Esophagus squamous epithelium (tissue), 5 donors: ENCODE data around the gene FGA. TPM values are rescaled to one million over a fixed set of nuclear protein-coding genes. Genes with fewer than 3 reads are reported as not detected.

Experiments
- DNase-seq: peaks from one replicate; lab custom pipeline; 2025; lab: John Stamatoyannopoulos, UW
- H3K27ac ChIP-seq, 4 donors: fragments of 200-600 bp; sonication (generic); one replicate each; pipeline ENCODE4 v1.5.1; 2016 to 2019; ENCODE audit warnings: mild to moderate bottlenecking in 1 of 4
- H3K27me3 ChIP-seq, 4 donors: fragments of 200-600 bp; sonication (generic); 1 replicate in 3 of 4; 2 replicates in 1 of 4; pipeline versions ENCODE4 v1.5.1 to v1.6.0; 2017 to 2021; ENCODE audit warnings: antibody characterized with exemption in 1 of 4
- H3K36me3 ChIP-seq, 3 donors: fragments of 200-600 bp; sonication (generic); one replicate each; pipeline ENCODE4 v1.5.1; 2016 to 2019
- H3K4me1 ChIP-seq, 3 donors: fragments of 200-600 bp; sonication (generic); one replicate each; pipeline ENCODE4 v1.5.1; 2017 to 2019
- H3K4me3 ChIP-seq, 4 donors: fragments of 200-600 bp; sonication (generic); 1 replicate in 3 of 4; 2 replicates in 1 of 4; pipeline ENCODE4 v1.5.1; 2016 to 2019; ENCODE audit warnings: mild to moderate bottlenecking in 2 of 4, moderate library complexity in 1 of 4
- H3K9me3 ChIP-seq, 3 donors: fragments of 200-600 bp; sonication (generic); one replicate each; pipeline ENCODE4 v1.5.1; 2016 to 2019
- POLR2A ChIP-seq, 4 donors: fragments of 450-650 bp; IDR thresholded peaks; one replicate each; pipeline ENCODE4 v1.6.1; 2017; ENCODE audit warnings: antibody characterized with exemption in 4 of 4, mild to moderate bottlenecking in 4 of 4, moderate library complexity in 3 of 4
- WGBS, 2 donors: methylation state at CpG; one replicate each; pipeline ENCODE4 v1.1.5; 2018; 5-methylcytosine and 5-hydroxymethylcytosine counted together
- intact Hi-C: fragments of 100-400 bp; cut with DNase I; formaldehyde crosslinking; loops from one replicate; pipeline ENCODE4 v1.15.0; 2022
- total RNA-seq, 4 donors: library from RNA; depleted of rRNA; stranded (reverse); fragments of >200 nt; gene quantifications; one replicate each; pipeline ENCODE4 v1.1.0, GENCODE V29; 2016
- TF ChIP-seq, protein P1 (sequence below), 6 experiments: fragments of 450-650 bp in 4 of 6; fragments of 200-600 bp in 2 of 6; sonication (generic) in 2 of 6; IDR thresholded peaks; one replicate each; pipeline ENCODE4 v1.5.1; 2016 to 2019; ENCODE audit warnings: antibody characterized with exemption in 6 of 6, mild to moderate bottlenecking in 4 of 6, moderate library complexity in 4 of 6
- donor health status: DM: yes; HTN: yes; CAD: no.

Gene FGA
- total RNA-seq, 4 donors from 2014 or later = not detected

DNA sequence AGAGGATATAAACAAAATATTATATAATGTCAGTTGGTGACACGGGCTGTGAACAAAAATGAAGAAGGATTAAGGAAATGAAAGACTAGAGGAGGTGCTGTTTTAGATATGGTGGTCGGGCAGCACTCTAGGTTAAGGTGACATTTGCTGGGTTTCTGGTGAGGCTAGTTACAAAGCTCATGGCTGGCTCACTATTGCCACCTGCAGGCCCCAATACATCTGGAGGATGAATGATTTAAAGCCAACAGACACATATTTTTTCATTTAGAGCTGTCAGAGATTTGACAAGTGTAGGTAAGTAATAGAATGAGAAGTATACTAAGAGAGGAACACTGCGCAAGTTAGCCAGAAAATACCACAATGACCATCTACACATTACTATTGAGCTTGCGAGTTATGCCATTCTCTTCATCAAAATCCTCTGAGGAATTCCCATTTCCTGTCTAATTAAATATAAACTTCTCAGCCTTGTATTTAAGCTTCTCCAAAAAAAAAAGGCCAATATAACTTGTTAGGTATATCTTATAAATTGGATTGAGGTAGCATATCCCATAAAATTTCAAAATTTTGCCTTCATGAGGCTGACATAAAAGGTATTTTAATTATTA lies 28.3 kb upstream of the FGA start:
- Histone ChIP-seq H3K27ac (no peak overlapping the region), H3K36me3 (no peaks in the 10 kb centered on the region), H3K4me1 (no peaks in the 10 kb centered on the region), H3K4me3 (no peak overlapping the region), H3K9me3 (no peaks in the 10 kb centered on the region), H3K27me3 (no peaks in the 10 kb centered on the region)
- TF ChIP-seq, protein P1, sequence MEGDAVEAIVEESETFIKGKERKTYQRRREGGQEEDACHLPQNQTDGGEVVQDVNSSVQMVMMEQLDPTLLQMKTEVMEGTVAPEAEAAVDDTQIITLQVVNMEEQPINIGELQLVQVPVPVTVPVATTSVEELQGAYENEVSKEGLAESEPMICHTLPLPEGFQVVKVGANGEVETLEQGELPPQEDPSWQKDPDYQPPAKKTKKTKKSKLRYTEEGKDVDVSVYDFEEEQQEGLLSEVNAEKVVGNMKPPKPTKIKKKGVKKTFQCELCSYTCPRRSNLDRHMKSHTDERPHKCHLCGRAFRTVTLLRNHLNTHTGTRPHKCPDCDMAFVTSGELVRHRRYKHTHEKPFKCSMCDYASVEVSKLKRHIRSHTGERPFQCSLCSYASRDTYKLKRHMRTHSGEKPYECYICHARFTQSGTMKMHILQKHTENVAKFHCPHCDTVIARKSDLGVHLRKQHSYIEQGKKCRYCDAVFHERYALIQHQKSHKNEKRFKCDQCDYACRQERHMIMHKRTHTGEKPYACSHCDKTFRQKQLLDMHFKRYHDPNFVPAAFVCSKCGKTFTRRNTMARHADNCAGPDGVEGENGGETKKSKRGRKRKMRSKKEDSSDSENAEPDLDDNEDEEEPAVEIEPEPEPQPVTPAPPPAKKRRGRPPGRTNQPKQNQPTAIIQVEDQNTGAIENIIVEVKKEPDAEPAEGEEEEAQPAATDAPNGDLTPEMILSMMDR (IDR thresholded peaks at IDR 0.05) = peak; percentile 36 to 77 (median 47)
- no peak for TF ChIP-seq POLR2A (IDR thresholded peaks at IDR 0.05)
- 31 to 36% methylated on average over 4 of the region's 4 CpGs for WGBS, 2 donors
- no peak for DNase-seq
- intact Hi-C loops = no loop called here

DNA sequence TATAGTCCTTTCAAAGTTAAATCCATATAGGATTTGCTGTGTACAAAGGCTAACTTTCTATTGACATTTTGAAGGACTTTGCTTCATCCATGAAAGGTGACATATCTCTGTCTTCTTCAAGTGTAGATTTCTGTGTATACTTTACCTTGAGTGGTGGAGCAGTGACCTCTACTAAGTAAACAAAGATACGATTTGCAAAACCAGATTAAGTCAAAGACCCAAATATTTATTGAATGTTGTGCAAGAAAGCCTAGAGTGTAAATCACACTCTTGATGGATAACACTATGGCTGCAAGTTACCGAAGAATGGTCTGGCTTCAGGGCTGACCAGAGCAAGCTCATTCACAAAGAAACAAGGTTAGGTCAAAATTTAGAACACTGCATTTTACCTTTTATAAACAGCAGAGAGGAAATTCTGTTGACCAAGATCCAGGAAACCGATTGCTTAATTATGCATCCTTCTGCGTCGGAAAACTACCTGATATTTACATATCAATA lies 27.3 kb upstream of the FGA start:
- H3K36me3 ChIP-seq = no peaks in the 10 kb centered on the region
- H3K27ac ChIP-seq = no peak overlapping the region
- no peaks in the 10 kb centered on the region for H3K27me3 ChIP-seq
- TF ChIP-seq, protein P1 (IDR thresholded peaks at IDR 0.05) = no peak
- TF ChIP-seq POLR2A (IDR thresholded peaks at IDR 0.05) = no peak
- no peaks in the 10 kb centered on the region for H3K9me3 ChIP-seq
- H3K4me1 ChIP-seq = no peaks in the 10 kb centered on the region
- 63 to 65% methylated on average over 5 of the region's 5 CpGs for WGBS, 2 donors
- DNase-seq = no peak
- intact Hi-C loops = no loop called here
- no peak overlapping the region for H3K4me3 ChIP-seq

DNA sequence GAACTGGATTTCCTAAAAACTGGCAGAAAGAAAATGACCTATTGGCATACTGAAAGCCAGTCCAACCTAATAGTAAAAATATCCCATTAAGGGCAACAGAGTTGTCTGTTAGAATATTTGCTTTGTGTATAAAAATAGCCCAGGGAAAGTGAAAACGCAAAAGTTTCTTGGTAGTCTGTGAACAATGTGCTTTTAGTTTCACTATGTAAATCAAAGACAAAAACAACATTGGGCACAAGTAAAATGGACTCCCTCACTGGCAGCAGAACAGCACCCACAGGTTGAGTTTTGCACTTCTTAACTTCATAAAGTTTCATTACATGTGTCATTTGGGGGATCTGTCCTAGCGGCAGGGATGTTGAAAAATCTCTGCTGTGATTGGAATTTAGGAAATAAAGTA lies 26.2 kb upstream of the FGA start:
- DNase-seq = no peak
- TF ChIP-seq POLR2A (IDR thresholded peaks at IDR 0.05) = no peak
- TF ChIP-seq, protein P1 (IDR thresholded peaks at IDR 0.05) = no peak
- Histone ChIP-seq H3K27me3 (no peaks in the 10 kb centered on the region), H3K27ac (no peak overlapping the region), H3K9me3 (no peaks in the 10 kb centered on the region), H3K4me1 (no peaks in the 10 kb centered on the region), H3K4me3 (no peak overlapping the region), H3K36me3 (no peaks in the 10 kb centered on the region)
- intact Hi-C loops = no loop called here
- WGBS, 2 donors = 51 to 58% methylated on average over 2 of the region's 2 CpGs

DNA sequence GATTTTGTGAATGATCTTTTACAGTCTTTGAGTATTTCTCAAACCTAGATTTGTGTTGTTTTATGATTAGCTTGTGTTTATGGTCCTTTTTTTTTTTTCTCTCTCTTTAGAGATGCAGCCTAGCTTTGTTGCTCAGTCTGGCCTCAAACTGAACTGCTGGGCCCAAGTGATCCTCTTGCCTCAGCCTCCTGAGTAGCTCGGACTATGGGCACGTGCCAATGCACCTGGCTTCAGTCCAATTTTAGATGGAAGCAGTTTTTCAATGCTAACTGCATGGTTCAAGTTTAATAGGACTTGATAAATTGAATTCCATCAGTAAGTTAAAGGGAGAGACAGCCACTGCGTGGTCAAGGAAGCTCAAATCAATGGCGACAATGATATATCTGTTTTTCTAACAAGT lies 25.7 kb upstream of the FGA start:
- no peaks in the 10 kb centered on the region for H3K27me3 ChIP-seq
- TF ChIP-seq, protein P1 (IDR thresholded peaks at IDR 0.05) = no peak
- no peak for TF ChIP-seq POLR2A (IDR thresholded peaks at IDR 0.05)
- WGBS, 2 donors = 49 to 58% methylated on average over 4 of the region's 4 CpGs

DNA sequence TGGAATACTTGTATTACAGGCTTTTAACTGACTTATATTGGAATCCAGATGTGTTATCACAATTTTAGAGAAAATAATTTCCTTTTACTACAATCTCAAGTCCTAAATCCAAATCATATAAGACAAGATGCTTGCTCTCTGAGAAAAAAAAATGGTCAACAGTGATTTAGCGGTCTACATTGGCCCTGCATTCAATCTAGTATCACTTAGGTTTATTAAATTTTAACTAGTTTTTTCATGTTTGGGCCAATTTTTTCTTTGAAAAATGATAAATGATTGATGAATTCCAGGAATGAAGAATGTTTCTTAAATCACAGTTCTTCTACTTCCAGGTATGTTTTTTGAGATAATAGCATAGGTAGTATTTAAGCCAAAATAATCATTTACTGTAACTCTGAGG lies 24.7 kb upstream of the FGA start:
- Histone ChIP-seq H3K9me3 (no peaks in the 10 kb centered on the region), H3K27ac (no peak overlapping the region), H3K36me3 (no peaks in the 10 kb centered on the region), H3K4me3 (no peak overlapping the region), H3K27me3 (peaks cover 0 to under 1% (median 0%) of the 10 kb centered on the region in 4 donors), H3K4me1 (no peaks in the 10 kb centered on the region)
- intact Hi-C loops = no loop called here
- TF ChIP-seq POLR2A (IDR thresholded peaks at IDR 0.05) = no peak
- TF ChIP-seq, protein P1 (IDR thresholded peaks at IDR 0.05) = no peak
- DNase-seq = no peak
- WGBS, 2 donors = 88 to 100% methylated on average over 1 of the region's 1 CpG

More for the DNA sequence above, 25.7 kb upstream of the FGA start:
- no peaks in the 10 kb centered on the region for H3K36me3 ChIP-seq
- H3K9me3 ChIP-seq = no peaks in the 10 kb centered on the region
- intact Hi-C loops = no loop called here
- H3K4me1 ChIP-seq = no peaks in the 10 kb centered on the region
- H3K27ac ChIP-seq = no peak overlapping the region
- no peak overlapping the region for H3K4me3 ChIP-seq
- no peak for DNase-seq
